ENCODE data around the gene NDNF.
A peak's percentile ranks its signal among the peaks of the same experiment; 100 is the strongest.

The NDNF gene
- long read RNA-seq, donor 1, transcript NDNF-201 (4 exons, 2,885 nt) = major isoform, 22 of 22 reads
- long read RNA-seq, donor 1, partial matches to known transcripts = 0 of 22 reads
- long read RNA-seq, donor 1, other reads (novel, unspliced or antisense) = 0 of 22 reads
- long read RNA-seq, donor 2, transcript NDNF-201 (4 exons, 2,885 nt) = major isoform, 14 of 15 reads
- long read RNA-seq, donor 2, partial matches to known transcripts = 0 of 15 reads
- long read RNA-seq, donor 2, other reads (novel, unspliced or antisense) = 0 of 15 reads
- long read RNA-seq, donor 3, transcript NDNF-201 (4 exons, 2,885 nt) = major isoform, 9 of 9 reads
- long read RNA-seq, donor 3, partial matches to known transcripts = 0 of 9 reads
- long read RNA-seq, donor 3, other reads (novel, unspliced or antisense) = 0 of 9 reads
- long read RNA-seq, donor 4, transcript NDNF-201 (4 exons, 2,885 nt) = major isoform, 37 of 42 reads
- long read RNA-seq, donor 4, partial matches to known transcripts = 5 of 42 reads
- long read RNA-seq, donor 4, other reads (novel, unspliced or antisense) = 0 of 42 reads
- long read RNA-seq, donor 5, transcript NDNF-201 (4 exons, 2,885 nt) = major isoform, 12 of 12 reads
- long read RNA-seq, donor 5, partial matches to known transcripts = 0 of 12 reads
- long read RNA-seq, donor 5, other reads (novel, unspliced or antisense) = 0 of 12 reads
- long read RNA-seq, donor 6, transcript NDNF-201 (4 exons, 2,885 nt) = major isoform, 28 of 28 reads
- long read RNA-seq, donor 6, partial matches to known transcripts = 0 of 28 reads
- long read RNA-seq, donor 6, other reads (novel, unspliced or antisense) = 0 of 28 reads
- long read RNA-seq, donor 7, transcript NDNF-201 (4 exons, 2,885 nt) = major isoform, 30 of 30 reads
- long read RNA-seq, donor 7, partial matches to known transcripts = 0 of 30 reads
- long read RNA-seq, donor 7, other reads (novel, unspliced or antisense) = 0 of 30 reads
- long read RNA-seq, donor 8, transcript NDNF-201 (4 exons, 2,885 nt) = major isoform, 19 of 19 reads
- long read RNA-seq, donor 8, partial matches to known transcripts = 0 of 19 reads
- long read RNA-seq, donor 8, other reads (novel, unspliced or antisense) = 0 of 19 reads

GRCh38 chr4:121072224-121073003 is at the start of gene NDNF:
Gene NDNF (minus strand): TSS chr4:121072535. CDS start chr4:121045837, 26,698 bp downstream.
- DNase-seq = peak; percentile 87

GRCh38 chr4:121119715-121120114 is 47.4 kb upstream of the NDNF start:
- no peak for DNase-seq

- no peak for DNase-seq
These were observed 46.0 kb upstream of the NDNF start for GRCh38 chr4:121118344-121118743.

GRCh38 chr4:121114756-121115155 is 42.4 kb upstream of the NDNF start:
- DNase-seq = no peak

- DNase-seq = no peak
These were observed 40.2 kb upstream of the NDNF start for GRCh38 chr4:121112530-121112929.

- no peak for DNase-seq
These were observed 36.2 kb upstream of the NDNF start for GRCh38 chr4:121108557-121108956.

GRCh38 chr4:121107507-121107906 is 35.2 kb upstream of the NDNF start:
- no peak for DNase-seq

GRCh38 chr4:121100093-121100775 is 27.9 kb upstream of the NDNF start:
- DNase-seq = no peak

- no peak for DNase-seq
These were observed 25.9 kb upstream of the NDNF start for GRCh38 chr4:121098266-121098665.

- no peak for DNase-seq
These were observed 24.3 kb upstream of the NDNF start for GRCh38 chr4:121096629-121097028.

GRCh38 chr4:121096191-121096590 is 23.9 kb upstream of the NDNF start:
- DNase-seq = no peak

- no peak for DNase-seq
These were observed 22.1 kb upstream of the NDNF start for GRCh38 chr4:121094297-121094966.

GRCh38 chr4:121093261-121093660 is 20.9 kb upstream of the NDNF start:
- DNase-seq = no peak

GRCh38 chr4:121091941-121092340 is 19.6 kb upstream of the NDNF start:
- no peak for DNase-seq

- no peak for DNase-seq
These were observed 16.5 kb upstream of the NDNF start for GRCh38 chr4:121088867-121089266.

- DNase-seq = no peak
These were observed 7.0 kb upstream of the NDNF start for GRCh38 chr4:121079376-121079775.

GRCh38 chr4:121077496-121077895 is 5.2 kb upstream of the NDNF start:
- DNase-seq = no peak

- no peak for DNase-seq
These were observed 4.1 kb upstream of the NDNF start for GRCh38 chr4:121076416-121076815.

- no peak for DNase-seq
These were observed 1.5 kb upstream of the NDNF start for GRCh38 chr4:121073672-121074381.

- no peak for DNase-seq
These were observed 685 bp upstream of the NDNF start for GRCh38 chr4:121073004-121073435.
